Prostate gland (tissue), 2 donors: ENCODE results near the gene SDHC.

Experiments used
- POLR2A ChIP-seq: fragments of 450-650 bp; IDR thresholded peaks from one replicate; pipeline ENCODE4 v1.6.1; 2016; ENCODE audit warnings: antibody characterized with exemption, mild to moderate bottlenecking
- POLR2AphosphoS5 ChIP-seq: sonication (generic); formaldehyde crosslinking; IDR thresholded peaks from one replicate; pipeline ENCODE4 v1.6.1; 2017; ENCODE audit warnings: antibody characterized with exemption
- TF ChIP-seq, protein P1 (sequence below), 4 experiments: fragments of 200-600 bp in 2 of 4; fragments of 450-650 bp in 2 of 4; sonication (generic) in 2 of 4; IDR thresholded peaks; 1 replicate in 3 of 4; 2 replicates in 1 of 4; pipeline ENCODE4 v1.5.1; 2016 to 2019; ENCODE audit warnings: antibody characterized with exemption in 4 of 4, mild to moderate bottlenecking in 2 of 4, moderate library complexity in 2 of 4

- TF ChIP-seq, protein P1, sequence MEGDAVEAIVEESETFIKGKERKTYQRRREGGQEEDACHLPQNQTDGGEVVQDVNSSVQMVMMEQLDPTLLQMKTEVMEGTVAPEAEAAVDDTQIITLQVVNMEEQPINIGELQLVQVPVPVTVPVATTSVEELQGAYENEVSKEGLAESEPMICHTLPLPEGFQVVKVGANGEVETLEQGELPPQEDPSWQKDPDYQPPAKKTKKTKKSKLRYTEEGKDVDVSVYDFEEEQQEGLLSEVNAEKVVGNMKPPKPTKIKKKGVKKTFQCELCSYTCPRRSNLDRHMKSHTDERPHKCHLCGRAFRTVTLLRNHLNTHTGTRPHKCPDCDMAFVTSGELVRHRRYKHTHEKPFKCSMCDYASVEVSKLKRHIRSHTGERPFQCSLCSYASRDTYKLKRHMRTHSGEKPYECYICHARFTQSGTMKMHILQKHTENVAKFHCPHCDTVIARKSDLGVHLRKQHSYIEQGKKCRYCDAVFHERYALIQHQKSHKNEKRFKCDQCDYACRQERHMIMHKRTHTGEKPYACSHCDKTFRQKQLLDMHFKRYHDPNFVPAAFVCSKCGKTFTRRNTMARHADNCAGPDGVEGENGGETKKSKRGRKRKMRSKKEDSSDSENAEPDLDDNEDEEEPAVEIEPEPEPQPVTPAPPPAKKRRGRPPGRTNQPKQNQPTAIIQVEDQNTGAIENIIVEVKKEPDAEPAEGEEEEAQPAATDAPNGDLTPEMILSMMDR (IDR thresholded peaks at IDR 0.05), result no peak
- TF ChIP-seq POLR2A (no peak), POLR2AphosphoS5 (no peak)
Measured at GRCh38 chr1:161408429-161409052, 94.4 kb downstream of the SDHC start.
